Medulla oblongata (tissue), 1 donor: ENCODE results near the gene SP110.
"Not testable (repeated sequence)": the region's sequence is repeated elsewhere in the genome, so short reads cannot be mapped to it uniquely, and the experiment has no call there.

Source experiments
- DNase-seq: peaks from one replicate; pipeline ENCODE4 v3.0.0-alpha.2; 2015; ENCODE audit errors: extremely low spot score

SP110 gene

GRCh38 chr2:230127195-230127594, 92.6 kb downstream of the SP110 start:
- no peak for DNase-seq

DNA sequence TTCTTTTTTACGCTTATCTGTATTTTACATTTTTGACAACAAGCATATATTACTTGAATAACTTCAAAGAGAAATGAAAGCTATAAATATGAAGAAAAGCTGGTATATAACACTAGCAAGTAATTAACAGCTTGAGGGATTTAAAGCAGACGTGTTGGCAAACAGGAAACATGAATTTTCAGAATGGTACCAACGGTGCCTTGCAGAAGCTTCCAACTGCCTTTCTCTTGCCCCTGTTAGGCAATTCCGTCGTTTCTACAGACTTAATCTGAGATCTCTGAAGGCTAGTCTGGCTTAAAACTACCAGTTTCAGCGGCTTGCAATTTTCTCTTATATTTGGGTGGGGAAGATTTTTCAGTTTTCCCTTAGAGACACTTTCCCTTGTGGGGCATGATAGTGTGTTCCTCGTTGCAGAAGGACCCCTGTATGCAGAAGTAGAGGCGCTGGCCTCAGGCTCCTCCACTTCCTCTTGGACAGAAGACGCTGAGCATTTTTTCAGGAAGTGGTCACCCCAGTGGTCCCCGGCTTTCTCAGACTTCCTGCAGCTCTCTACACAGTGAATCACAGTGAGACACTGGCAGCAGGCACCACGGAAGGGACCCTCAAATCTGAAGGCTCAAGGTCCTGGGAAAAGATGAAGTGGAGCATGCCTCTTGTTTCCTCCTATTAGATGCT, 94.9 kb downstream of the SP110 start:
- DNase-seq: peak; percentile 72

DNA sequence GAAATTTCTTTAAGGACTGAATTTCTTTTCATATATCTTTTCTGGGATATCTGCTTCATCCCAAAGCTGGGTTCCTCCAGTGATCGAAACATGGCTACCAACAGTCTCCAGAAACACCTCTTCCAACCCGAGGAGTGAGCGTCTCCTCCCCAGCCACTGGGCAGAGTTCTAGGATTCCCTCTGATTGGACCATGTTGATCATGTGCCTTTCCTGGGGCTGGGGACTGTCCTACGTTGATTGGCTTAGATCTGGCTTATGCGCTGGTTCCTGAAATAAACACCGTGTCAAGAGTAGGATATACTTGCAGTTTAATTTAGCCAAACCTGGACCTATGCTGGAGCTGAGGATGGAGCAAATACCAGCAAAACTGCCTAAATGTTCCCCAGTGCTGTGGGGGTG, 95.5 kb downstream of the SP110 start:
- no peak for DNase-seq

DNA sequence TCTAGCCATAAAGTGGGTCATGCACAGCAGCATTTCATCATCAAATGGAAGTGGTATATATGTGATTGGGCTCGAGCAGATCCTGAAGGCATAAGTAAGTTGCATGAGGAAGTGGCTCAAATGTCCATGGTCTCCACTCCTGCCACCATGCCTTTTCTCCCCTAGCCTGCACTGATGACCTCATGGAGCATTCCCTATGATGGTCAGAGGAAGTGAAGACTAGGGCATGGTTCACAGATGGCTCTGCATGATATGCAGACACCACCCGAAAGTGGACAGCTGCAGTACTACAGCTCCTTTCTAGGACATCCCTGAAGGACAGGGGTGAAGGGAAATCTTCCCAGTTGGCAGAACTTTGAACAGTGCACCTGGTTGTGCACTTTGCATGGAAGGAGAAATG, 99.4 kb downstream of the SP110 start:
- not testable (repeated sequence) for DNase-seq

GRCh38 chr2:230119827-230120226, 100.0 kb downstream of the SP110 start:
- not testable (repeated sequence) for DNase-seq
